Endothelial cell of umbilical vein (primary cell): ENCODE measurements around the gene IPO9. TPM values are rescaled to one million over a fixed set of nuclear protein-coding genes. Genes with fewer than 3 reads are reported as not detected.

Experiments used
- BruUV-seq: library from RNA; stranded (reverse); fragments of 400-500 nt; replicated peaks from 2 replicates; lab custom pipeline; 2021; lab: Mats Ljungman, UMichigan
- CTCF ChIA-PET: fragments of 300-600, 350-600 bp; sonication (Branson Sonifier 250); formaldehyde crosslinking; loops from one replicate; lab custom pipeline; 2021; ENCODE audit warnings: antibody characterized with exemption, inconsistent platforms; lab: Charles Lee
- POLR2A ChIA-PET: fragments of 300-600, 350-600 bp; sonication (Branson Sonifier 250); formaldehyde crosslinking; loops from one replicate; lab custom pipeline; 2021; ENCODE audit warnings: antibody characterized with exemption, inconsistent platforms; lab: Charles Lee
- DNase-seq: peaks from one replicate; pipeline ENCODE4 v3.0.0-alpha.2; 2011; ENCODE audit warnings: low read depth, low spot score
- FAIRE-seq: peaks from 2 replicates; lab custom pipeline; 2011; peaks lifted over from hg19 to GRCh38; lab: Jason Lieb, UNC
- H2AFZ ChIP-seq: 2 replicates; pipeline ENCODE4 v1.6.0; 2012; ENCODE audit warnings: low read depth, low read length, control low read depth, inconsistent platforms
- H3K27ac ChIP-seq: 2 replicates; pipeline ENCODE4 v1.5.1; 2011; ENCODE audit warnings: low read depth, mild to moderate bottlenecking, control low read depth, low read length, moderate library complexity; ENCODE audit not compliant: insufficient read depth
- H3K27me3 ChIP-seq, 2 experiments: 2 replicates each; pipeline versions ENCODE4 v1.6.0 to v1.6.1; 2011; ENCODE audit warnings: low read length in 2 of 2, mixed read lengths in 1 of 2; ENCODE audit not compliant: control insufficient read depth in 2 of 2, insufficient read depth in 2 of 2
- H3K36me3 ChIP-seq, 2 experiments: 2 replicates in 1 of 2; 3 replicates in 1 of 2; pipeline ENCODE4 v1.5.1; 2011; ENCODE audit warnings: low read length in 2 of 2, mild to moderate bottlenecking in 1 of 2, moderate library complexity in 1 of 2; ENCODE audit not compliant: control insufficient read depth in 2 of 2, insufficient read depth in 2 of 2; ENCODE audit errors: extremely low read depth in 1 of 2
- H3K4me1 ChIP-seq: 3 replicates; pipeline ENCODE4 v1.5.1; 2011; ENCODE audit warnings: mild to moderate bottlenecking, low read length; ENCODE audit not compliant: control insufficient read depth, insufficient read depth; ENCODE audit errors: extremely low read depth
- H3K4me2 ChIP-seq: 2 replicates; pipeline ENCODE4 v1.6.1; 2011; ENCODE audit warnings: low read length, control low read depth, mixed read lengths; ENCODE audit not compliant: insufficient read depth
- H3K4me3 ChIP-seq, 3 experiments: fragments of 200-600 bp in 1 of 3; sonication (generic), shearing (Covaris generic) in 1 of 3; replicated peaks in 1 of 3; 2 replicates each; pipeline ENCODE4 v1.5.1; 2011 to 2016; ENCODE audit warnings: control low read depth in 3 of 3, low read length in 3 of 3, mild to moderate bottlenecking in 2 of 3, inconsistent platforms in 1 of 3, low read depth in 1 of 3, moderate library complexity in 1 of 3; ENCODE audit not compliant: insufficient read depth in 1 of 3
- H3K79me2 ChIP-seq: 2 replicates; pipeline ENCODE4 v1.6.0; 2012; ENCODE audit warnings: low read length, inconsistent platforms; ENCODE audit not compliant: control insufficient read depth, insufficient read depth
- H3K9ac ChIP-seq: replicated peaks from 2 replicates; pipeline ENCODE3; 2011; ENCODE audit warnings: low read length, control low read depth; ENCODE audit not compliant: insufficient read depth; ENCODE audit errors: extremely low read depth
- H3K9me1 ChIP-seq: replicated peaks from 3 replicates; pipeline ENCODE4 v1.6.0; 2011; ENCODE audit warnings: mild to moderate bottlenecking, low read length; ENCODE audit not compliant: control insufficient read depth, insufficient read depth; ENCODE audit errors: extremely low read depth
- H3K9me3 ChIP-seq: replicated peaks from 2 replicates; pipeline ENCODE4 v1.5.1; 2012; ENCODE audit warnings: low read length, inconsistent platforms; ENCODE audit not compliant: control insufficient read depth, insufficient read depth
- H4K20me1 ChIP-seq: replicated peaks from 2 replicates; pipeline ENCODE3; 2011; ENCODE audit warnings: mild to moderate bottlenecking, low read length; ENCODE audit not compliant: control insufficient read depth, insufficient read depth; ENCODE audit errors: extremely low read depth
- EZH2 ChIP-seq: IDR thresholded peaks from 2 replicates; pipeline ENCODE4 v1.6.1; 2012; ENCODE audit warnings: borderline replicate concordance, low read depth, mild to moderate bottlenecking, moderate library complexity, low read length, inconsistent platforms; ENCODE audit not compliant: severe bottlenecking
- FOS ChIP-seq: IDR thresholded peaks from 2 replicates; pipeline ENCODE4 v1.6.1; 2011; ENCODE audit warnings: mild to moderate bottlenecking, low read length, moderate library complexity, borderline replicate concordance; ENCODE audit not compliant: insufficient read depth
- GATA2 ChIP-seq: IDR thresholded peaks from 2 replicates; pipeline ENCODE4 v1.7.0; 2011; ENCODE audit warnings: low read depth, mild to moderate bottlenecking, moderate library complexity, mixed read lengths, low read length; ENCODE audit not compliant: insufficient read length, insufficient read depth
- JUN ChIP-seq: IDR thresholded peaks from 2 replicates; pipeline ENCODE4 v1.6.1; 2011; ENCODE audit warnings: borderline replicate concordance, low read depth; ENCODE audit not compliant: insufficient read length, insufficient read depth
- MYC ChIP-seq: IDR thresholded peaks from one replicate; pipeline ENCODE4 v1.6.1; 2011; ENCODE audit warnings: mild to moderate bottlenecking, low read depth, low read length
- POLR2A ChIP-seq: IDR thresholded peaks from 2 replicates; pipeline ENCODE4 v1.6.1; 2012; ENCODE audit warnings: low read depth, mild to moderate bottlenecking, control low read depth, low read length
- POLR2AphosphoS5 ChIP-seq: IDR thresholded peaks from 2 replicates; pipeline ENCODE4 v1.6.1; 2012; ENCODE audit warnings: low read depth, mild to moderate bottlenecking, control low read depth, low read length, moderate library complexity; ENCODE audit not compliant: insufficient read depth
- dilution Hi-C: fragments of 300-500 bp; cut with MboI; formaldehyde crosslinking; loops from one replicate; pipeline ENCODE4 v1.15.0; 2019; ENCODE audit warnings: low sequenced_read_pairs; ENCODE audit not compliant: extremely low pct_ligation_motif_present
- intact Hi-C: fragments of 100-400 bp; cut with micrococcal nuclease; formaldehyde crosslinking; loops from one replicate; pipeline ENCODE4 v1.10.0; 2022
- polyA plus RNA-seq, 4 experiments: library from polyadenylated mRNA; depleted of rRNA in 3 of 4; stranded (reverse) in 3 of 4; unstranded in 1 of 4; fragments of >200 nt; gene quantifications; 2 replicates each; pipeline versions ENCODE4 v1.2.1 to v1.2.3, GENCODE V29; 2011 to 2012; ENCODE audit warnings: missing spikeins in 1 of 4
- total RNA-seq: library from RNA; stranded (reverse); gene quantifications from 2 replicates; pipeline ENCODE4 v1.2.3, GENCODE V29; 2021
- TF ChIP-seq, protein P1 (sequence below): IDR thresholded peaks from 2 replicates; pipeline ENCODE4 v1.6.1; 2011; ENCODE audit not compliant: insufficient read depth, insufficient read length
- TF ChIP-seq, protein P2 (sequence below), 2 donors: IDR thresholded peaks; 1 replicate in 1 of 2; 2 replicates in 1 of 2; pipeline ENCODE4 v1.5.1; 2011; ENCODE audit warnings: low read length in 2 of 2, mild to moderate bottlenecking in 2 of 2, moderate library complexity in 2 of 2, control low read depth in 1 of 2, inconsistent platforms in 1 of 2, low read depth in 1 of 2; ENCODE audit not compliant: insufficient read depth in 1 of 2; ENCODE audit errors: extremely low read depth in 1 of 2

Gene IPO9
- total and polyA plus RNA-seq, 2 donors (not counting 3 experiments of a cell fraction or from before 2014, with no cell fraction given): 53.4 to 104 TPM

DNA sequence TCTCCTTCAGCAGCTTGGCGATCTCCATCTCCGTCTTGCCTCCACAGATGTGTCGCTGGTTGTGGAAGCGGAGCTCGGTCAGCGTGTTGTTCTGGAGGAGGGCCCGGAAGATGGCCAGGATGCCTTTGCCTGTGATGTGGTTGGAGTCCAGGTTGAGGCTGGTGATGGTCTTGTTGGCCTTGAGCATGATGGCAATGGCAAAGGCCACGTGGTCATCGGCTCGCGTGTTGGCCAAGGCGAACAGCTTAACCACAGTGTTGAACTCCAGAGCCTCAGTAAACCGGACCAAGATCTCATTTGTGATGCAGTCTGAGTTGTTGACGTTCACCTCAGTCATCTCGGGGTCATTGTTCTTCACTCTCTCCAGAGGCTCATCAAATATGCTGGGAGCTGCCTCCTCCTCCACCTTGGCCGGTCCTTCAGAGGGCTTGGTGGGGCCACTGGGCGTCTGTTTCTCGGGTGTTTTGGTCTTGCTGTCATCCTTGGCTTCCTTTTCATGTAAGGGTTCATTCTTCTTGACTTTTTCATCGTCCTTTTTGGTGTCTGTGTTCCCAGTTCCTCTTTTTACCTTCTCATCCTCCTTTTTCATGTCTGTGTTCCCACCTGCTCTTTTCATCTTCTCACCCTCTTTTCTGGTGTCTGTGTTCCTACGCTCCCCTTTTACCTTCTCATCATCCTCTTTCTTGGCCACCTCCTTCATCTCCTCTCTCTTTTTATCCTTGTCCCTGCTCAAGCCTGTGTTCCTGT is 70.9 kb downstream of the IPO9 start:
- H2AFZ ChIP-seq: no peak overlapping the region
- FAIRE-seq (no peak), DNase-seq (no peak)
- POLR2A ChIA-PET: interaction anchor here (0.7 to 0.9 kb wide), 2 partner anchors 53 to 55 kb away, joined by 3 read pairs; partner anchors contain the start of gene TIMM17A
- intact Hi-C loops (no loop called here), dilution Hi-C loops (no loop called here)
- BruUV-seq: no TSS peak
- TF ChIP-seq POLR2A: no peak
- no peak for TF ChIP-seq MYC
- no peak for TF ChIP-seq POLR2AphosphoS5
- TF ChIP-seq, protein P1, sequence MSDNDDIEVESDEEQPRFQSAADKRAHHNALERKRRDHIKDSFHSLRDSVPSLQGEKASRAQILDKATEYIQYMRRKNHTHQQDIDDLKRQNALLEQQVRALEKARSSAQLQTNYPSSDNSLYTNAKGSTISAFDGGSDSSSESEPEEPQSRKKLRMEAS: no peak
- no peak for TF ChIP-seq FOS
- TF ChIP-seq GATA2: no peak
- no peak for TF ChIP-seq JUN
- no peak for TF ChIP-seq EZH2
- TF ChIP-seq, protein P2, sequence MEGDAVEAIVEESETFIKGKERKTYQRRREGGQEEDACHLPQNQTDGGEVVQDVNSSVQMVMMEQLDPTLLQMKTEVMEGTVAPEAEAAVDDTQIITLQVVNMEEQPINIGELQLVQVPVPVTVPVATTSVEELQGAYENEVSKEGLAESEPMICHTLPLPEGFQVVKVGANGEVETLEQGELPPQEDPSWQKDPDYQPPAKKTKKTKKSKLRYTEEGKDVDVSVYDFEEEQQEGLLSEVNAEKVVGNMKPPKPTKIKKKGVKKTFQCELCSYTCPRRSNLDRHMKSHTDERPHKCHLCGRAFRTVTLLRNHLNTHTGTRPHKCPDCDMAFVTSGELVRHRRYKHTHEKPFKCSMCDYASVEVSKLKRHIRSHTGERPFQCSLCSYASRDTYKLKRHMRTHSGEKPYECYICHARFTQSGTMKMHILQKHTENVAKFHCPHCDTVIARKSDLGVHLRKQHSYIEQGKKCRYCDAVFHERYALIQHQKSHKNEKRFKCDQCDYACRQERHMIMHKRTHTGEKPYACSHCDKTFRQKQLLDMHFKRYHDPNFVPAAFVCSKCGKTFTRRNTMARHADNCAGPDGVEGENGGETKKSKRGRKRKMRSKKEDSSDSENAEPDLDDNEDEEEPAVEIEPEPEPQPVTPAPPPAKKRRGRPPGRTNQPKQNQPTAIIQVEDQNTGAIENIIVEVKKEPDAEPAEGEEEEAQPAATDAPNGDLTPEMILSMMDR (IDR thresholded peaks at IDR 0.05; ENCODE audit: extremely low read depth in 1 of 2, insufficient read depth in 1 of 2, low read depth in 1 of 2, low read length in 2 of 2): no peak
- no peaks in the 10 kb centered on the region for H3K36me3 ChIP-seq
- H3K27ac ChIP-seq: no peak overlapping the region
- no peaks in the 10 kb centered on the region for H3K27me3 ChIP-seq
- no peak overlapping the region for H3K4me3 ChIP-seq
- H3K9me3 ChIP-seq: no peaks in the 10 kb centered on the region
- H3K79me2 ChIP-seq: no peaks in the 10 kb centered on the region
- H3K4me2 ChIP-seq: no peak overlapping the region
- H4K20me1 ChIP-seq: no peaks in the 10 kb centered on the region
- H3K9me1 ChIP-seq: no peaks in the 10 kb centered on the region
- CTCF ChIA-PET: interaction anchor here (0.5 to 10.8 kb wide), 5 partner anchors 14 to 69 kb away, joined by 3 to 577 read pairs (median 4); partner anchors contain the start of gene LMOD1
- H3K4me1 ChIP-seq: peaks cover 10% of the 10 kb centered on the region
- H3K9ac ChIP-seq: no peak overlapping the region
